ENCODE measurements around the gene CERT1.

Gene CERT1

DNA sequence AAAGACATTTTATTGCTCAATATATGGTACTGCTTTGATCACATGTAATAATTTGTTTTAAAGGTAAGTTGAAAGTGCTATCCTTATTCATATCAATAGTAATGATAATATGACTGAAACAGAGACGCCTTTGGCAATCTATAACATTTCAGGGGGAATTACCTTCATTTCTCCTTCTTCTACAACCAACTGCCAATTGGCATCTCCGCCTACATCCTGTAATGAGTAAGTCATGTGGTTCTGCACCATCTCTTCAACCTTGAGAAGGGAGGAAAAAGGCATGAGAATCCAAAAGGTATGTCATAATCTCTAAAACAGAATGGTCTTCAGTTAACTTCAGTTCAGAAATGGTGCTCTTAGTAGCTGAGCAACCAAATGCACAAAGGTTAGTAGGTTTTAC, 122.0 kb downstream of the CERT1 start:
- no peak for DNase-seq (ENCODE audit: low read depth in 2 of 2)

GRCh38 chr5:75387806-75388205, 123.6 kb downstream of the CERT1 start:
- DNase-seq (ENCODE audit: low read depth in 2 of 2): no peak

DNA sequence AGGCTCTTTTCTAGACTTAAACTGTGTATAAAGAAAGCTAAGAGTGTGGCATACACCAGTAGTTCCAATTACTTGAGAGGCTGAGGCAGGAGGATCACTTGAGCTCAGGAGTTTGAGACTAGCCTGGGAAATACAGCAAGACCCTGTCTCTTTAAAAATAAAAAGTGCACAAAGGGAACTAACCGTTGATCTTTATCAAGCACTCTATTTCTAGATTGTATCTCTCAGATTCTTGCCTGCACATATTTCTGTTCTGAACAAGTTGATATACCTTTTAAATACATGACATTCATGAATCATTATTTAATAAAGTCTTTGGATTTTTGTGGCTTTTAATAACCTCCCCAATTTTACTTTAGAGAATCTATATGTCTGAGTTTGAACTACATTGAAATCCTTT, 127.2 kb downstream of the CERT1 start:
- no peak for DNase-seq (ENCODE audit: low read depth in 2 of 2)

GRCh38 chr5:75381456-75381855, 130.0 kb downstream of the CERT1 start:
- no peak for DNase-seq (ENCODE audit: low read depth in 2 of 2)

GRCh38 chr5:75380099-75380498, 131.3 kb downstream of the CERT1 start:
- no peak for DNase-seq (ENCODE audit: low read depth in 2 of 2)

GRCh38 chr5:75375414-75375813, 136.0 kb downstream of the CERT1 start:
- DNase-seq (ENCODE audit: low read depth in 2 of 2): no peak

DNA sequence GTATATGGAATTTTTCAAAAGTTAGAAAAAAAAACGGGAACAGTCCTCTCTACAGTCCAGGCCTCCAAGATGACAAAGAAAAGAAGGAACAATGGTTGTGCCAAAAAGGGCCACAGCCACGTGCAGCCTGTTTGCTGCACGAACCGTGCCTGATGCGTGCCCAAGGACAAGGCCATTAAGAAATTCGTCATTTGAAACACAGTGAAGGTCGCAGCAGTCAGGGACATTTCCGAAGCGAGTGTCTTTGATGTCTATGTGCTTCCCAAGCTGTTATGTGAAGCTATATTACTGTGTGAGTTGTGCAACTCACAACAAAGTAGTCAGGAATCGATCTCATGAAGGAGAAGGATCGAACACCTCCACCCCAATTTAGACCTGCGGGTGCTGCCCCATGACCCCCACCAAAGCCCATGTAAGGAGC, 137.0 kb downstream of the CERT1 start:
- DNase-seq (ENCODE audit: low read depth in 2 of 2): no peak

DNA sequence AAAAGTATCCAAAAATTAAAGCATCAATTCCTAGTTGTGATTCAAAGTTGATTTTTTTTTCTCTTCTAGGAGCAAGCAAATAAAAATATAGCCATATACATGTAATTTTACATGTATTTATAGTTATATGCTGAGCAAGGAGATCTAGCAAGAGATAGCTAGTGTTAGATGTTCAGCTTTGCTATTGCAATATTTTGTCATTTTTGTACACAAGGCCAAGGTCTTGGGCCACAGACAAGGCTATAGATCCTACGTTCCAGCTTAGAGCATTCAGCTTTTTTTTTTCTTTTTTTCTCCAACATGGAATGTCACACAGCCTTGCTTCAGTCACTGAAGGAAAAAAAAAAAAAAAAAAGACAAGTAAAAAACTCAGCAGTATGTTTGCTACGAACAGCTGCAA, 137.6 kb downstream of the CERT1 start:
- DNase-seq (ENCODE audit: low read depth in 2 of 2): no peak

- DNase-seq (ENCODE audit: low read depth in 2 of 2): no peak
Observed at GRCh38 chr5:75368391-75368790, 143.0 kb downstream of the CERT1 start.

DNA sequence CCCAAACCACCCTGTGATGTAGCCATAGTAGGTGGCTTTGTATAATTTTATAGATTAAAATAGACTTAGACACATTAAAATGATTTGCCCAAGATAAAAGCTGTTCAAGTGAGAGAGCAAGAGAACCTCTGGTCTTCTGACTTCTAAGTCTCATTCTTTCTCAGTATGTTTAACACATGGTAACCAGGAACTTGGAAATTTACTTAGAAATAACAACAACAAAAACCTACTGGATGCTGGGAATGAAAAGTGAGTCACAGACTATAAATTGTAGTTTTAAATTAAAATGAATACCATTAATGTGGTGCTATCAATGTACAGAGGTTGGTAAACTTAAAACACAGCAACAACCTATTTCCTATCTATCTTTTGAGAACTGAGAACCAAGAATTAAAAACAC, 144.0 kb downstream of the CERT1 start:
- no peak for DNase-seq (ENCODE audit: low read depth in 2 of 2)

GRCh38 chr5:75366787-75367186, 144.6 kb downstream of the CERT1 start:
- DNase-seq (ENCODE audit: low read depth in 2 of 2): no peak

GRCh38 chr5:75365740-75366139, 145.7 kb downstream of the CERT1 start:
- no peak for DNase-seq (ENCODE audit: low read depth in 2 of 2)

- DNase-seq (ENCODE audit: low read depth in 2 of 2): no peak
Observed at GRCh38 chr5:75364571-75365280, 146.7 kb downstream of the CERT1 start.

- DNase-seq (ENCODE audit: low read depth in 2 of 2): no peak
Observed at GRCh38 chr5:75363726-75364495, 147.5 kb downstream of the CERT1 start.

- no peak for DNase-seq (ENCODE audit: low read depth in 2 of 2)
Observed at GRCh38 chr5:75363111-75363510, 148.3 kb downstream of the CERT1 start.

- no peak for DNase-seq (ENCODE audit: low read depth in 2 of 2)
Observed at GRCh38 chr5:75362474-75362975, 148.9 kb downstream of the CERT1 start.

DNA sequence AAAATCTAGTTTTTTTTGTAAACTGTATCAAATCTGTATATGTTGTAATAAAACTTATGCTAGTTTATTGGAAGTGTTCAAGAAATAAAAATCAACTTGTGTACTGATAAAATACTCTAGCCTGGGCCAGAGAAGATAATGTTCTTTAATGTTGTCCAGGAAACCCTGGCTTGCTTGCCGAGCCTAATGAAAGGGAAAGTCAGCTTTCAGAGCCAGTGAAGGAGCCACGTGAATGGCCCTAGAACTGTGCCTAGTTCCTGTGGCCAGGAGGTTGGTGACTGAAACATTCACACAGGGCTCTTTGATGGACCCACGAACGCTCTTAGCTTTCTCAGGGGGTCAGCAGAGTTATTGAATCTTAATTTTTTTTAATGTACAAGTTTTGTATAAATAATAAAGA, 150.1 kb downstream of the CERT1 start:
- no peak for DNase-seq (ENCODE audit: low read depth in 2 of 2)

DNA sequence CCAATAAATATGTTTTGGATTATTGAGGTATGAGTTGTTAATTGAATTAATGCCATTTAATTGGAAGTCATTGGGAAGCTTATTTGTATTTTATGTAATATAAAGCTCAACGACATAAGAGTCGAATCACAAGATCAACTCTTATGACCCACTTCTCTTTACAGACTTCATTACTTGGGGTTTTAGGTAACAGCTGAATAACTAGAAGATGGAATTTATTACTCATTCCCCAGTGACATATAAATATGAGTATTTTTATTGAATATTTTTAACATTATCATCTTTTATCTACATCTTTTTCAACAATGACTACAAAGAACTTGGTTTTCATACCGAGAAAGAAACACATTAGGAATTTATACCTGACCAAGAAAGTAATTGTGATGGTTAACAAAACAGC, 153.3 kb downstream of the CERT1 start:
- DNase-seq (ENCODE audit: low read depth in 2 of 2): no peak

DNA sequence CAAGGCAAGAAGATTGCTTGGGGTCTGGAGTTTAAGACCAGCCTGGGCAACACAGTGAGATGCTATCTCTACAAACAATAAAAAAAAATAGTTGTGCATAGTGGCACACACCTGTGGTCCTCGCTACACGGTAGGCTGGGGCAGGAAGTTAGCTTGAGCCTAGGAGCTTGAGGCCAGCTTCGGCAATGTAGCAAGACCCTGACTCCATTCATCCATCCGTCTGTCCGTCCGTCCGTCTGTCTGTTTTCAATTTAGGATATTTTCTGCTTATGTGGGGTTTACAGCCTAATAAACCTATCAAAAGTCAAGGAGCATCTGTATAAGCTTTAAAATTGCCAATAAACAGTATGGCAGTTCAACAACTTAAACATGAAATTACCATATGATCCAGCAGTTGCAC, 154.7 kb downstream of the CERT1 start:
- no peak for DNase-seq (ENCODE audit: low read depth in 2 of 2)

- no peak for DNase-seq (ENCODE audit: low read depth in 2 of 2)
Observed at GRCh38 chr5:75355236-75355635, 156.2 kb downstream of the CERT1 start.

DNA sequence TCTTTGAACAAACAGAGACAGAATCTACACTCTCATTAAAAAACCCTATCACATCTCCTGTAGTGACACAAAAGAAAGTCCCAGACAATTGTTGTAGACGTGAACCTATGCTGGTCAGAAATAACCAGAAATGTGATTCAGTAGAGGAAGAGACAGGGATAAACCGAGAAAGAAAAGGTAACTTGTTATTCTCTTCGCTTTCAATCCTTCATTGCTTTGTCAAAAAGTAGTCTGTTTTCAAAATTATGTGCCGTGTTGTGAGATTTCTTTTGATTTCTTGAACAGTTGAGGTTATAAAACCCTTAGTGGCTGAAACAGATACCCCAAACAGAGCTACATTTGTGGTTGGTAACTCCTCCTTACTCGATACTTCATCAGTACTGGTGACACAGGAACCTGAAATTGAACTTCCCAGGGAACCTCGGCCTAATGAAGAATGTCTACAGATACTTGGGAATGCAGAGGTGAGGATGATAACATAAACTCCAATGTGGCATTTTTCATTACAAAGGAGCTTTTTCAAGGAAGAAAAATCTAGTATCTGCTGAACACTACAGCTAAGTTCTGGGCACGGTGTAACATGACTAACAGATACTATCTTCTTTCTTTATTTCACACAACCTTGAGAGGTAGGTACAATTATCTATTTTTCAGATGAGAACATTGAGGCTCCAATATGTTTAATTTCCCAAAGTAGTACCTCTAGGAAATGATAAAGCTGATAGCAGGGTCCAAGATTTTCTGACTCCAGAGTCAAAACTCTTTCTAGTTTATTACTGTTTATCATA, 160.1 kb downstream of the CERT1 start:
- no peak for DNase-seq (ENCODE audit: low read depth in 2 of 2)

GRCh38 chr5:75349663-75350062, 161.8 kb downstream of the CERT1 start:
- no peak for DNase-seq (ENCODE audit: low read depth in 2 of 2)
